Activated T-cell treated with anti-CD3 and anti-CD28 coated beads for 1 hour (primary cell): ENCODE measurements around the gene EFCAB6.

Source experiments
- DNase-seq: peaks from one replicate; pipeline ENCODE4 v3.0.0-alpha.2; 2020; ENCODE audit warnings: low read depth

Gene EFCAB6

DNA sequence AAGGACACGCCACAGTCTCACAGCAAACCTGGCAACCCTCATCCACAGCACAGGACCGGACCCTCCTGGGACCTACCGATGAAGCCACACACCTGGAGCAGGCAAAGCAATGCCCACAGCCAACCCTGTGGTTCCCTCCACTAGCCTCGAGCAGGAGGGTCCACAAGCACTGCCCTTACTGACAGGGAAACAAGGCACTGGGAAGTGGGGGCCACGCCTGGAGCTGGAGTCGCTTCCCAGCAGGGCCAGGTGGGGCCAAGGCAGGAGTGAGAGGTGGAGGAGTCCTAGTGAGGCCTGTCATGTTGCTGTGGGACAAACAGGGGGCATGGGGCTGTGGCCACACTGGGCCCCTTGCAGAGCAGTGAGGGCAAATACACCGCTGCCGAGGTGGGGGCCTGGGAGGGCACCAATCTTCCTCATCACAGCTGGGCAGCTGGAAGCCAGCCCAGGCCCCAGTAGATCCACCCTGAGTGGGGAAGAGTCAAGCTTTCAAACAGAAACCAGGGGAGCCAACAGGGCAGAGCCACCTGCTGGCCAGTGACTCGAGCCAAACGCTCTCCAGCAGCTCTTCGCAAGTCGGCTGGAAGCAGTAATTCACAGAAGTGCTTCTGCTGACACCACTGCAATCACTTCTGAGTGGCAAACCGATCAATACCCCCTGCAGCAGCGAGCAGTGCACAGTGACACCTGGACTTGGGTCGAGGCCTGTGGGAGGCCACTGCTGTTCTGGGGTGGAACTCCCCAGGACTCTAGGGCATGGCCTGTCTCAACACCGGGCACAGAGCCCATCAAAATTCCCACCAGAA, 36.5 kb upstream of the EFCAB6 start:
- no peak for DNase-seq

DNA sequence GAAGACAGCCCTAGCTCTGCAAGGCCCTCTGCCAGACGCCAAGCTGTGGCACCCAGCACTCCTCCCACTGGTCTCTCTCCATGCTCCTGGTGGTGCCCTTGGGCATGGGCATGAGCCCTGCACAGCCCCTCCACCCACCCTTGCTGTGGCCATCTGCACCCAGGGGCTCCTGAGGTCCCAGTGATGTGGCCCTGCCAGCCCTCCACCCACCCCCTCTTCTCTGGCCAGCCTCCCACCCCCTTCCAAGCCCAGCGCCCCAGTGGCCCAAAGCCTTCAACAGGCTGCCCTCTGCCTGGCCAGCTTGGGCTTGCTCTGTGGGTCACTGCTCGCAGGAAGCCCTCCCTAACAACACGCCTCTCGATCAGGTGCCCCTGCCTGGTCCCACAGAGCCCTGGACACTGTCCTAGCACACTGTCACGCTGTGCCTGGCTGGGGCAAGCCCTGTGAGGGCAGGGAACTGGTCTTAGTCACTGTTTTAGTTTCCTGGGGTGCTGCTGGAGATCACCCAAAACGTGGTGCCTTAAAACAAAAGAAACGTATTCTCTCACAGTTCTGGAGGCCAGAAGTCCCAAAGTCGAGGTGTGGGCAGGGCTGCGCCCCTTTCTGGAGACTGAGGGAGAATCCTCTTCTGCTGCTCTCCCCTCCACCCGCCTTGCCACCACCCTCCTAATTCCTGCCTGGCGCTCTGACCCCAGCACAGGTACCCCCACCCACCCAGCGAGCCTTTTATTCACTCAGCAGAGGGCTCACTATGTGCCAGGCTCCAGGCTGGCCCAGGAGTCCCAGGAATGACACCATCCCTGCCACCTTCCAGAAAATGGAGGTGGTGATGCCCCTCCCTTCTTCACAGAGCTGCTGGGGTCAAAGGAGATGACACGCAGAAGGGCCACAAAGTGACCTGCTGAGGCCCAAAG, 35.5 kb upstream of the EFCAB6 start:
- DNase-seq, result no peak

- no peak for DNase-seq
These were observed 34.9 kb upstream of the EFCAB6 start for GRCh38 chr22:43846966-43847365.

- no peak for DNase-seq
These were observed 33.9 kb upstream of the EFCAB6 start for GRCh38 chr22:43845981-43846380.

DNA sequence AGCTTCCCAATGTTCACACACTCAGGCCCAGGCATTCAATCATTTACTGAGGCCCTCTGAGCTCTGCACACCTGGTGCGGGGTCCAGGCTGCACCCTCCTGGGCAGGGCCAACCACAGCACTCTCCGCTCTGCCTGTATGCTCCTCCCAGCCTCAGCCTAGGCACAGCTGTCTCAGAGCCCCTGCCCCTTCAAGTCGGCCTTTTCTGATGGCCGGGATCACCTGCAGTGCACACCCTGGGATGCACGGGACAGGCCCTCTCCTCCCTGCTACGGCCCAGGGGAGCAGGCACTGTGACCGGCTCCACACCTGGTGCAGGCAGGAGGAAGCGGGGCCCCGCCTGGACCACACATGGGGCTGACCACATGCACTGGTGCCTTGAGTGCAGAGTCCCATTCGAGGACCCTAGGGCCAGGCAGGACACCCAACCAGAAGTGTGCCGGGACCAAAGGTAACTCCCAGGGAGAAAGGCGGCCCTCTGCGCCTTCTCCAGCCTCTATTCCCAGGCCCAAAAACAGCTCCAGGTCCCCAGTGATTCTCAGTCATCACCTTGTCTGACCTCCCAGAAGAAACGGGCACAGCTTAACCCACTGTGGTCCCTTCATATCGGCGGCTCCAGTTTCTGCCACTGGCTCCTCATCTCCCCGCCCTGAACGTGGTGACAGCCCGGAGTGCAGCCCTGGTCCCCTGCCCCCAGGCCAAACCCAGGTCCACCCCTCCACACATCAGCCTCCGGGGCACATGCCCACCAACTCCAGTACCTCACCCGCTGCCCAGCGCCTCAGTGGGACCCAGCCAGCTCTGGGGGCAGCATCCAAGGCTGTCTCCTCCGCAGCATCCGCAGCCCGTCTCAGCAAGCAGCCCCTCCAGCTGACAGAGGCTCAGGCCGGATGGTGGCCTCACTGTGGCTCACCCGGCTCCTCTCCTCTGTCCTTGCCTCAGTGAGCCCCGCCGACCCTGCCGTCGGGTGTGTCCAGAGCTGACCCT, 32.7 kb upstream of the EFCAB6 start:
- no peak for DNase-seq

GRCh38 chr22:43843783-43844530, 31.9 kb upstream of the EFCAB6 start:
- DNase-seq, result no peak

- no peak for DNase-seq
These were observed 29.6 kb upstream of the EFCAB6 start for GRCh38 chr22:43841742-43842141.

- no peak for DNase-seq
These were observed 28.7 kb upstream of the EFCAB6 start for GRCh38 chr22:43840851-43841250.

GRCh38 chr22:43840431-43840830, 28.3 kb upstream of the EFCAB6 start:
- no peak for DNase-seq

- DNase-seq, result no peak
These were observed 27.7 kb upstream of the EFCAB6 start for GRCh38 chr22:43839781-43840180.

DNA sequence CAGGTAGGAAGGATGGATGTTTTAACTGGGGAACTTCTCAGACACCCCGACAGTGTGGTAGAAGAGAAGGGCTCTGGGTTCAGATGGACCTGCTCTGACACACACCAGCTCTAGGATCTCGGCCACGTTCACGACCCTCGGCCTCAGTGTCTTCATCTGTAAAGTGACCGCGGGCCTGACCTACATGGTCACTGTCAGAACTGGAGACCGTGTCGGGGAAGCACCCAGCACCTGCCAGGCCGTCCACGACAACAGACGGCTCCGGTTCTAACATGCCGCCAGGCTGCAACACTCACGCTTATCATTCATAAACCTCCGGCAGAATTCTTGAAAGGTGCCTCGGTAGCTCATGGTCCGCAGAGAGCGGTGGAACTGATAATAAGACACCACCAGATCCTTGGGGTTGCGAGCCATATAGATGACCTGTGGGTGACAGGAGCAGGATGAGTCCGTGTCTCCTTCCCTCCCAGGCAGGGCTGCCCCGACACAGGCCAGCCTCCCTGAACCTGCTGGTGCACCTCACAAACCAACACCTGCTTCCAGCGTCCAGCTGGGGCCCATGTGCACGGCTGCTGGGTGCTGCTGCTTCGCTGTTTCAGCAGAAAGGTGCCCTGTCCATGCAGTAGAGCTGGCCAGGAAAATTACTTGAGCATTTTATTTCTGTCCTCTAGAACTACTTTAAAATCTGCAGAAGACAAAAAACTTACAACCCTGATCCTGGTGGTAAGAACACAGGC, 26.6 kb upstream of the EFCAB6 start:
- no peak for DNase-seq

GRCh38 chr22:43838161-43838560, 26.1 kb upstream of the EFCAB6 start:
- DNase-seq, result no peak

DNA sequence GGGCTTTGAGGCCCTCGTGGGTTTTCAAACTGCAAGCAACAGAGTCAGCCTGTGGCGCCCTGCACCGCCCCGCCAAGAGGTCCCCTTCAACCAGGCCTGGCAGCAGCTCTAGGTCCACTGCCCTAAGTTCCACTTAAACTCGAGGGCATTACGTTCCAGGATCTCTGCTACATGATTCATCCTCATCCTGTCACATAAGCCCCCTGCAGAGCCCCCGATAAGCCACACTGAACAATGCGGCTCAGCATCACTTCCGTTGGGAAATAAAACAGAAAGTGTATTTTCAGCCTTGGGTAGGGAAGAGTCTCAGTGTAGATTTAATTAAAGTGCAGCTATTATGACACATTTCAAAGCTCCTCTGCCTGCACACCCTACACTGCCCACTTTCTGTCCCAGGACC, 25.6 kb upstream of the EFCAB6 start:
- DNase-seq, result no peak

DNA sequence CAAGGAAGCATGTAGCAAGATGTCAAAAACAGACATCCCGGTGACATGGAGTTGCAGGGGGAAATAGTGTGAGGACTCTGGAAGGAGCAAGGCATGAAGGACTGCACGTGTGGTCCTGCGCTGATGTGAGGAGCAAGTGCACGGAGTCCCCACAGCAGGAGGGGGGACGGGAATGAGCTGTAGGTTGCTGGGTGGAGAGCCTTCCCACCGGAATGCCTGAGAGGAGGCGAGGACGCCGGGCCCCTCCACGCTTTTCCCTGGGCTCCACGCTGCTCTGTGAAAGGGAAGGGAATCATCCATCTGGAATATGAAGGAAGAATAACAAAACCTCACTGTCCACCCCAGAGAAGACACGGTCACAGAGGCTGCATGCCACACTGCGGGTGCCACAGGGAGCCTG, 23.6 kb upstream of the EFCAB6 start:
- no peak for DNase-seq

GRCh38 chr22:43835166-43835565, 23.1 kb upstream of the EFCAB6 start:
- no peak for DNase-seq

DNA sequence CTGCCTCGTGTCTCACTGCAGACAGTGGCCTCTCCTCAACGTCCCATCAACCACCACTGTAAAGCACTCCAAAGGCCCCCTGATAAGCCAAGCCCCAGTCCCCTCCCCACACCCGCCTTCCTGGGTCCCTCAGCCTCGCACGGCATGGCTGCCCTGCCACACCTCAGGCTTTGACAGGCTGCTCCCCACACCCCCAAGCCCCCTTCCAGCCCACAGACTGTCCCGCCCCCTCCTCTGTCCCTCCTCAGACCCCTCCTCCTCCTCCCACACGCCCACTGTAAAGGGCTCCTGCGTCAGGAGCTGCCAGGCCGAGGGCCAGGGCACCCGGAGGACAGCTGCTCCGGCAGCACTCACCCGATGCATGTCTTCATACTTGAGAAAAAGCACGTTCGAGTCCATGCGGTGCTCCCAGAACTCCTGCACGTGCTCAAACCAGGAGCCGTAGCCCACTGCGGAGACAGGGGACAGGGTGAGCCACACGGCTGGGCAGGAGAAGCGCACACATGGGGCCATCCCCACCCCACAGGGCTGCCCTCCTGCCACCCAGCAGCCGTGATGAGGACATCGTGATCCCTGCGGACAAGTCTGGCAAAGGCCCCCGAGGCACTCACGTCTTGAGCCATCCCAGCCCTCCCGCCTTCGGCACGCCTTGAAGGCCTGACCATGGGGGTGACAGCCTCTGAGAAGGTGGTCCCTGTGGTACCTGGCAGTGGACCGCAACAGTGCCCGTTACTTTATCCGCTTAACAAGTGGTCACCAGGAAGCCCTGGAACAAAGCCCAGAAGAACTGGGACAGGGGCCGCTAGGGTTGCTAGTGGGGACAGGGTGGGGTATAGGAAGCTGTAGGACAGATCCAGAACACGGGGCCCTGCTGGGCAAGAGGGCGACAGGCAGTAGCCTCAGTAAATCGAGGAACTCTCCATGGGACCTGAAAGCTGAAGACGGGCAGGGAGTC, 21.5 kb upstream of the EFCAB6 start:
- DNase-seq, result no peak

DNA sequence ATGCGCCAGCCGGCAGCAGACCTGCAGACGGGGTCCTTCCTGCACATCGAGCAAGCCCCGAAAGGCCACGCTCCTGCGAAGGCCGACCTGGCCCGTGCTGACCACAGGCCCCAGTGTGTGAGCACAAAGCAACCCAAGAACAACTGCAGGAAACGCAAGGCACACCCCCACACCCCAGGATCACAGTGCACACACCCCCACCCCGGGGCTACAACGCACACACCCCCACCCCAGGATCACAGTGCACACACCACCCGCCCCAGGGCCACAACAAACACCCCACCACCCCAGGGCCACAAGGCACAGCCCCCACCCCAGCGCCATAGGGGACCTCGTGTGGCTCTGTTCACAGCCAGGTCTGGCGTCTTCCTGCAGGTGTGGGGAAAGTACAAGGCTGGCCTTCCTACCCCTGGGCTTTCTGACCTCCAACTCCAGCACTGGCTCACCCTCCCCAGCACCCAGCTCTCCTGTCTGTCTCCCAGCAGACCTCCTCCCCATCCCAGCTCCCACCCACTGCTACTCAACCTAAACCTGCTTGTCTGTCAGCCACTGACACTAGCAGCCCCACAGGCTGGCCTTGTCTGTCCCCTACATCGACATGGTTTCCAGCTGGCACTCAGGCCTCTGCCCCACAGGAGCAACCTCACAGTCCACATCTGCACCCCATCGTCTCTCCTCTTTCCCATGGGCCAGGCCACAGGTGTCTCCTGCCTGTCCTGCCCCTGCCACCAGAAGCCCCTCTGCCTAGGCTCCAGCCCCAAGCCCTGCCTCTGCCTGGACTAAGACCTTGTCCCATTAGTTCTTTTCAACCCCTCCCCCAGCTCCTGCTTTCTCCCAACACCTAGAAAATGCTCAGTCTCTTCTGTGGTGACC, 20.5 kb upstream of the EFCAB6 start:
- DNase-seq, result no peak
